Sigmoid colon (tissue), 4 donors: ENCODE measurements around the gene PUS7.

Experiments used
- EP300 ChIP-seq, 4 donors: sonication (generic); formaldehyde crosslinking; IDR thresholded peaks; one replicate each; pipeline ENCODE4 v1.6.1; 2017; ENCODE audit warnings: antibody characterized with exemption in 4 of 4
- POLR2A ChIP-seq, 2 donors: fragments of 450-650 bp; IDR thresholded peaks; one replicate each; pipeline ENCODE4 v1.6.1; 2016; ENCODE audit warnings: antibody characterized with exemption in 2 of 2, mild to moderate bottlenecking in 2 of 2, moderate library complexity in 2 of 2
- POLR2AphosphoS5 ChIP-seq, 4 donors: sonication (generic); formaldehyde crosslinking; IDR thresholded peaks; one replicate each; pipeline ENCODE4 v1.6.1; 2017; ENCODE audit warnings: antibody characterized with exemption in 4 of 4
- TF ChIP-seq, protein P1 (sequence below), 4 experiments: fragments of 450-650 bp in 3 of 4; fragments of 200-600 bp in 1 of 4; IDR thresholded peaks; one replicate each; pipeline ENCODE4 v1.5.1; 2016 to 2019; ENCODE audit warnings: antibody characterized with exemption in 4 of 4, mild to moderate bottlenecking in 3 of 4, moderate library complexity in 2 of 4

DNA sequence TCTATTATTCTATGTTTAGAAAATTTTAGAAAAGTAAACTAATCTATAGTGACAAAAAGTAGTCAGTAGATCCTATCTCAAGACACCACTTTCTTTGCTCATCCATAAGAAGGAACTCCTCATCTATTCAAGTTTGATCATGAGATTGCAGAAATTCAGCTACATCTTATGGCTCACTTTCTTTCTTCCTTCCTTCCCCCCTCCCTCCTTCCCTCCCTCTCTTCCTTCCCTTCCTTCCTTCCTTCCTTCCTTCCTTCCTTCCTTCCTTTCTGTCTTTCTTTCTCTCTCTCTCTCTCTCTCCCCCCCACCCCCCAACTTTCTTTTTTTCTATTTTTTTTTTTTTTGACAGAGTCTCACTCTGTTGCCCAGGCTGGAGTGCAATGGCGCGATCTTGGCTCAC, 98.1 kb downstream of the PUS7 start:
- TF ChIP-seq, protein P1, sequence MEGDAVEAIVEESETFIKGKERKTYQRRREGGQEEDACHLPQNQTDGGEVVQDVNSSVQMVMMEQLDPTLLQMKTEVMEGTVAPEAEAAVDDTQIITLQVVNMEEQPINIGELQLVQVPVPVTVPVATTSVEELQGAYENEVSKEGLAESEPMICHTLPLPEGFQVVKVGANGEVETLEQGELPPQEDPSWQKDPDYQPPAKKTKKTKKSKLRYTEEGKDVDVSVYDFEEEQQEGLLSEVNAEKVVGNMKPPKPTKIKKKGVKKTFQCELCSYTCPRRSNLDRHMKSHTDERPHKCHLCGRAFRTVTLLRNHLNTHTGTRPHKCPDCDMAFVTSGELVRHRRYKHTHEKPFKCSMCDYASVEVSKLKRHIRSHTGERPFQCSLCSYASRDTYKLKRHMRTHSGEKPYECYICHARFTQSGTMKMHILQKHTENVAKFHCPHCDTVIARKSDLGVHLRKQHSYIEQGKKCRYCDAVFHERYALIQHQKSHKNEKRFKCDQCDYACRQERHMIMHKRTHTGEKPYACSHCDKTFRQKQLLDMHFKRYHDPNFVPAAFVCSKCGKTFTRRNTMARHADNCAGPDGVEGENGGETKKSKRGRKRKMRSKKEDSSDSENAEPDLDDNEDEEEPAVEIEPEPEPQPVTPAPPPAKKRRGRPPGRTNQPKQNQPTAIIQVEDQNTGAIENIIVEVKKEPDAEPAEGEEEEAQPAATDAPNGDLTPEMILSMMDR (IDR thresholded peaks at IDR 0.05): no peak
- TF ChIP-seq EP300 (IDR thresholded peaks at IDR 0.05): no peak
- TF ChIP-seq POLR2AphosphoS5 (IDR thresholded peaks at IDR 0.05): no peak
- TF ChIP-seq POLR2A (IDR thresholded peaks at IDR 0.05): no peak
